CD1c-positive myeloid dendritic cell (primary cell): Measurements from ENCODE around the gene ZNF76.
A peak's percentile ranks its signal among the peaks of the same experiment; 100 is the strongest.

Source experiments
- DNase-seq: peaks from one replicate; pipeline ENCODE4 v3.0.0-alpha.2; 2016; ENCODE audit errors: extremely low spot score

ZNF76 gene

DNA sequence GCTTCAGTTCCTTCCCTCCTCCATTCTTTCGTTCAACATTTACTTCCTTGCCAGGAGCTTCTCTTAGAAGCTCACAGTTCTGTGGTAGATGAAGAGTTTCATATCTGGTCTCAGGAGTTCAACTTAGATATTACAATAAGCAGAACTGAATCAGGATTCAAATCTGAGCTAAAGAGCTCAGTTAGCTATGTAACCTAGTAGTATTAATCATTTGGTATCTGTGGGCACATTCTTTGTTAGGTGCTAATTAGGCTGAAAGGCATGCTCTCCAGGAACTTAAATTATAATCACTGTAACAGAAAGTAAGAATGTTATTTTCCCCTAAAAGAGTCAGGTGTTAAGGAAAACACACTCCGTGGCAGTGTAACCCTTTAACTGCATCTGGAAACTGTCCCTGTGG is 8.4 kb downstream of the ZNF76 start:
- DNase-seq, result no peak

DNA sequence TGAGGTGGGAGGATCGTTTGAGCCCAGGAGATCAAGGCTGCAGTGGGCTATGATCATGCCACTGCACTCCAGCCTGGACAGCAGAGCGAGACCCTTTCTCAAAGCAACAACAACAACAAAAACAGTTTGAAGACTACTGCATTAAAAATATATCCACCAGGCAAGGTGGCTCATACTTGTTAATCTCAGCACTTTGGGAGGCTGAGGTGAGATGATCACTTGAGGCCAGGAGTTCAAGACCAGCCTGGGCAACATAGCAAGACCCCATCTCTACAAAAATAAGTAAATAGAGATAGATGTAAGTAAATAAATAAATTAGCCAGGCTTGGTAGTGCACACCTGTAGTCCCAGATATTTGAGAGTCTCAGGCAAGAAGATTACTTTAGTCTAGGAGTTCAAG is 12.5 kb downstream of the ZNF76 start:
- DNase-seq, result no peak

DNA sequence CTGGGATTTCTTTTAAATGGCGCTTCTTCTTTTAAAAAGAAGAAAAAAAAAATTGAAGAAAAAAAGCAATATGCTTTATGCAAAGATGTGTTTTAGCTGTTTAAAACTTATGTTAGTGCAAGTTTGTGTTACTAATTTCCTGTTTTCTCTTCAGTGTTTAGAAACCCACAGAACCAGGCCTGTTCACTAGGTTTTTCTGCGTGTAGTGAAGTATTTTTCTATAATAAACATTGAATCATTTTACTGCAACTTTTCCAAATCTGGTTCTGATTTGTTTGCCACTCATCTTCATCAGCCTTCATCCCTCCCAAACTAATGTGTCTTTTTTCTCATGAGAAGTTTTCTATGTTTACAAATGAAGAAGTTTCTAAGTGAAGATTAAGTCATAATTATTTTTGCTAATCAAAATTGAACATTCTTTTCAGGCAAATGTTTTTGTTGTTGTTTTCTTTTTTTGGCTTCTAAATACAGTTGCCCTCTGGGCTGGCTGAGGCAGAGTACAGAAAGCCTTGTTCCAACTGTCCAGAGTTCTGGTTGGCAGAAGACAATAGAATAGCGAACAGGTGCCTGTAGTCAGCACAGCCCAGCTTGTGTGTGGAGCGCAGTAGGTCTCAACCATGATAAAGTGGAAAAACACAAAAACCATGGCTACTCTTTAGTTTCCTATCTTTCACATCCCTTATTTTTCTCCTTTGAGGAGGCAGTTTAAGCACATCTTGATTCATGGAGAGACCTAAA is 14.5 kb downstream of the ZNF76 start:
- no peak for DNase-seq

DNA sequence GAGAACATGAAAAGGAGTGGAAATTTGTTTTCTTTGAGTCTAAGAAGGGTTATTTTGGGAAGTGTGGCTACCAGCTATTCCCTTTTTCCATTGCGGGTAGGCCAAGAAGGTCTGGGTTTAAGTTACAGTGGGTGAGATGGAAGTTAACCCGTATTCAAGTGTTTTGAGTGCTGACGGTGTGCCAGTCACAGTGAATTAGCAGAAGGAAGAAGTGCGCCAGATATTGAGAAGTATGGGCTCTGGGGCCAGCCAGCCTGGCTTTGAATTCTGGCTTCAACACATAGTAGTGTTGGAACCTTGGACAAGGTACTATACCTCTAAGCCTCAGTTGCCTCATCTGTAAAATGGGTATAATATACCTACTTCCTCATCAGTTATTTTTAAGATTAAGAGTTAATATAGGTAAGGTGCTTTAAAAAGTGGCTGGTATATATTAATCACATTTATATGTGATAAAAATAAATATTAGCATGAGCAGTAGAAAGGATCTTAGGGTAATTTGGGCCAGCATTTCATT is 16.3 kb downstream of the ZNF76 start:
- DNase-seq, result no peak

DNA sequence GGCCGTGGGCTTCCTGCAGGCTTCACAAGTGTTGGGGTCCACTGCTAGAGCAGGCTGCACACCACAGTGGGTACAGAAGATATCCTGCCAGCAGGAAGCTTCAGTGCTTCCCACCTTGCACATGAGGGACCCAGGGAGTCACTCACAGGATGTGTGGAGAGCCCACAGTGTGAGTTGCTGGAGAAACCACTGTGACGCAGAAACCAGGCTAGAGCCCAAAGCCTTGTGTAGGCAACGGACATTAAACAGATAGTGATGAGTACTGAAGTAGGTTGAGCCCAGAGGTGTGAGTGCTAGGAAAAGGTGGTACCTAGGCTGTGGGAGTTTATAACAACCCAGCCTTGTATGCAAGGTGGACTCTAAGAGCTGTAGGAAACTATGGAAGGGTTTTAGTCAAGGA is 19.2 kb downstream of the ZNF76 start:
- no peak for DNase-seq

DNA sequence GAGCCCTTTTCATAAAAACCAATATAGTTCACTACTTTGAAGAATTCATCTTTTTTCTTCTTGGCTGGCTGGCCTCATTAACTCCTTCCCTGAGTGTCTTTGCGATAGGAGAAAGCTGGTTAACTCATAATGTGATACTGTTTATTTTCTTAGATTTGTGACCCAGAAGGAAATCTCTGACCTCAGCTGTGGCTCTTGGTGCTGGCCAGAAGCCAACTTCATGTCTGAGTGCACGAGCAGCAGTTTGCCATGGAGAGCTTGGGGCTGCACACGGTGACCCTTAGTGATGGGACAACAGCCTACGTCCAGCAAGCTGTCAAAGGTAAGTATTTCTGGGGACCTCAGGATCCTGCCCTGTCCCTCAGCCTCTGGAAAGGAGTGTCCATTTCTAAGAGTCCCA is 21.4 kb downstream of the ZNF76 start:
- DNase-seq, result no peak

DNA sequence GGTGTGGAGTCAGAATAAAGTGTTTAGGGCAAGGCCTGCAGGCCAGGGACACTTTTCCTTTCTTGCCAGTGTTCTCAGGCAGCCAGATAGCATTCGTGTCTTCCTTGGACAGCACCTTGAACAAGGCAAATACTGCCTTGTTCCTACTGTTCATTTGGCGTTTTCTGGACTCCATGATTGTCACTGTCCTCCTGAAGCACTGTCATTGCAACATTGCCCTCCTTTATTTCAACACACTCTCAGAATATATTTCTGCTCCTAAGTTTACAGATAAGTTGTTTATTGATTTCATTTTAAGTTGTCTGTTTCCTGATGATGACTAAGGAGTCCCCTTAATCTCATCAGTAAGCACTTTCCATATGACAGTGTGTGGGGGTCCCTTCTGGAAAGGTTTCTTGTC is 22.9 kb downstream of the ZNF76 start:
- no peak for DNase-seq

DNA sequence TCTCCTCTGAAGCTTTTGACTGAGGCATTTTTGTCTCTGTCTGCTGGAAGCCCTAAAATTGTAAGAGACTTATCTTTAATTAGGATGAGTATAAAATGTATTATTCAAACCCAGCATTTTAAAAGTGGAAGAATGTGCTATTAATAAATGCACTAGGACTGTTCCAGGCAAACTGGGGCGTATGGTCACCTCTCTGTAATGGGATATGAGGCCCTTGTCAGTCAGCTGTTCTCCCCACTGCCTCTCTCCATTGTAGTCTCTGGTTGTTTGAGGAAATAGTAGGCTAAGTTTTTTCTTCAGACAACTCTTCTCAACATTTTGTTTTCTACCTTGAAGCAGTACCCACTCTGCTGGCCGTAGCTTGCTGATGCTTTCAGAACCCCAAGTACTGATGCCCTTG is 23.8 kb downstream of the ZNF76 start:
- no peak for DNase-seq

DNA sequence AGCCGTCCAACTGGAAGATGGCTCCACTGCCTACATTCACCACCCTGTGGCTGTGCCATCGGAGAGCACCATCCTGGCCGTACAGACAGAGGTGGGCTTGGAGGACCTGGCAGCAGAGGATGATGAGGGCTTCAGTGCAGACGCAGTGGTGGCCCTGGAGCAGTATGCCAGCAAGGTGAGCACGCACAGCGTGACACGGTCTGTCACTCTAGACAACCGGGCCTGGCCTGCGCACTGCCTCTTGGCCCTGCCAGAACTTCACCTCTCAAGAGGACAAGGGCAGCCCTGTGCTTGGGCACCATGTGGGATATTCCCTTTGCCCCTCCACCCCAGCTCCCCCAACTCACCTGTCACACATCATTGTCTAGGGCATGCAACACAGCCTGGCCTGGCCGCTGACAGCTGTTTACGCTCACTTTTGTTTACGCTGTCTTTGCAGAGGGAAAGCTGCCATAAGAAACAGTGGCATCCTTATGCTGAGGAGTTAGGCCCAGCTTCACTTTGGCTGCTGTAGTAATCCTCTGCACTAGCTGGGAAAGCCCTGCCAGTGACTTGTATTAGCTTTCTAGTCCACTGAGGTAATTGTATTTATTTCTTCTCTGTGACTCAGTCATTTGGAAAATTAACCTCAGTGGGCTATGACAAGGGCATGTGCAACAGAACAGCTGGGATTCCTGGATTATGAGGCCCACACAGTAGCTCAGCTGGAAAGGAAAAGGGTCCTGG is 28.3 kb downstream of the ZNF76 start:
- DNase-seq, result no peak

DNA sequence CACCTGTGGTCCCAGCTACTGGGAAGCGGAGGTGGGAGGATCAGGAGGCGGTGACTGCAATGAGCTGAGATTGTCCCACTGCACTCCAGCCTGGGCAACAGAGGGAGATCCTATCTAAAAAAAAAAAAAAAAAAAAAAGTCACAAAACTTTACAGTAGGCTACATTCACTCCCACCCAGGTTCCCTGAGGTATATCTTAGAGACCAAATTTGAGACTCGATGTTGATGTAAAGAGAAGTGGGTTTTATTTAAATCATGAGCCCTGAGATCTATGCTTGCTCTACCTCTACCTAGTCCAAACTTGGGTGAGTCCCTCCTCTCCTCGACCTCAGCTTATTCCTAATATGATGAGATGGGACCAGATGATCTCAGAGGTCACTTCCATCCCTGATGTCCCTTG is 29.3 kb downstream of the ZNF76 start:
- no peak for DNase-seq

DNA sequence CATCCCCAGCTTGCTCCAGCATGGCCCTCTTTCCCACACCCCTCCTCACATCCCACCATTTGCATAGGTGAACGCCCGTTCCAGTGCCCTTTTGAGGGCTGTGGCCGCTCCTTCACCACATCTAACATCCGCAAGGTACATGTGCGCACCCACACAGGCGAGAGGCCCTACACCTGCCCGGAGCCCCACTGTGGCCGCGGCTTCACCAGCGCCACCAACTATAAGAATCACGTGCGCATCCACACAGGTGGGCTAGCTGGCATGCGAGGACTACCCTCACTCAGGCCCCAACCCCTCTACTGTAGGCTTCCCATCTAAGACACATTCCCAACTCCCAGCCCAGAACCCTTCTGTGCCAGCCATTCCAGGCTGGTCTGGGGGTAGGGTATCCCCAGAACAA is 32.0 kb downstream of the ZNF76 start:
- no peak for DNase-seq

DNA sequence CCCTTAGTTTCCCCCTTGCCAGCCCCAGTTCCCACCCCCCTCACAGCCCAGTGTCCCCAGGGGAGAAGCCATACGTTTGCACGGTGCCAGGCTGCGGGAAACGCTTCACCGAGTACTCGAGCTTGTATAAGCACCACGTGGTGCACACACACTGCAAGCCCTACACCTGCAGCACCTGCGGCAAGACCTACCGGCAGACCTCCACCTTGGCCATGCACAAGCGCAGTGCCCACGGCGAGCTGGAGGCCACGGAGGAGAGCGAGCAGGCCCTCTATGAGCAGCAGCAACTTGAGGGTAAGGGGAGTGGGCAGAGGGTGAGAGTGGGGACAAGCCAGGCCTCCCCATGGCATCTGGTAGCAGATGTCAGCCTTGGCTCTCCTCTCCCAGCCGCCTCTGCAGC is 33.0 kb downstream of the ZNF76 start:
- no peak for DNase-seq

DNA sequence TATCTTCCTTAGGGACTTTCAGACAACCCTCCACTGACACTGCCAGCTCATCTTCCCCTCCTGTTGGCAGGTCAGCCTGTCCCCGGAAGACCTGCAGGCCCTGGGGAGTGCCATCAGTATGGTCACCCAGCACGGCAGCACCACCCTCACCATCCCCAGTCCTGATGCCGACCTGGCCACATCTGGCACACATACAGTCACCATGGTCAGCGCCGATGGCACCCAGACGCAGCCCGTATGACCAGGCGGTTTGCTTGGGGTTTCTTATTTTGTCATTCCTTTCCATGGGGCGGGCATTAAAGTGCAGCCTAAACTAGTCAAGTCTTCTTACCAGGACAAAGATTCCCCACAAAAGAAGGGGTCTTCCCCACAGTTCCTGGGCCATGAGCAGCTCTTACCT is 34.1 kb downstream of the ZNF76 start:
- DNase-seq, result no peak

DNA sequence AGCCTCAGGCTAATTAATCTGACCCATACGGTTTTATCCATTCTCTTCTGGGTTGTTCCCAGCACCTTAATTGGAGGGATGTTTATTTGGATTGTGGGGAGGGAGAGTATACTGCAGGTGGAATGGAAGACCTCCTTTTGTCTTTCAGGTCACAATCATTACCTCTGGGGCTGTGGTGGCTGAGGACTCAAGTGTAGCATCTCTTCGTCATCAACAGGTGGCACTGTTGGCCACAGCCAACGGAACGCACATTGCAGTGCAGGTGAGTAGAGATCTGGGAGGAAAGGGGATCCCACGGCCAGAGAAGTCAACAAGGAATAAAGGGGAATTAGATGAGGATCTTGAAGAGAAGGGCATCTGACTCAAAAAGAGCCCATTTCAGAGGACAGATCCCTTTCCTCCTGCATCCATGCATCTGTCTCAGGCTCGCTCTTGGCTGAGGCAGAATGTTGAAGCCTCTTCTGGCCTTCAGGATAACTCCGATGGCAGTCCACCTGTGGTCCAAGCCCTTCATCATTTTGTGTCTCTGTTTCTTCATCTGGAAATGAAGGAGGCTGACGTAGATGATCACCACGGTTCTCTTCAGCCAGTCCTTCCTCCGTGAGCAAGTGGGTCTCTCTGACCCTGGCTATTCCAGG is 34.9 kb downstream of the ZNF76 start:
- DNase-seq, result peak; percentile 58

DNA sequence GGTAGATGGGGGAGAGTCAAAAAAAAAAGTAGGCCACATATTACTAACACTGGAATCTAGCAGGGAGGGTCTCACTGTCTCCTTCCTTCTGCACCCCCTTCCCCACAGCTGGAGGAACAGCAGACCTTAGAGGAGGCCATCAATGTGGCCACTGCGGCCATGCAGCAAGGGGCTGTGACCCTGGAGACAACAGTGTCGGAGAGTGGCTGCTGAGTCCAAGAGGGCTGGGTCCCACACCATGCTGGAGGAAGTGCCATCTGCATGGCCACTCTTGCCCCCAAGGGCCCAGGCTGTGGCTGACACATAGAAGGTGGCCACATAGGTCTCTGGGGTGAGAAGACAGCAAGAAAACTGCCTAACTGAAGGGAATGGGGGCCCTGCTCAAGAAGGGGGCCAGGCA is 35.5 kb downstream of the ZNF76 start:
- no peak for DNase-seq

DNA sequence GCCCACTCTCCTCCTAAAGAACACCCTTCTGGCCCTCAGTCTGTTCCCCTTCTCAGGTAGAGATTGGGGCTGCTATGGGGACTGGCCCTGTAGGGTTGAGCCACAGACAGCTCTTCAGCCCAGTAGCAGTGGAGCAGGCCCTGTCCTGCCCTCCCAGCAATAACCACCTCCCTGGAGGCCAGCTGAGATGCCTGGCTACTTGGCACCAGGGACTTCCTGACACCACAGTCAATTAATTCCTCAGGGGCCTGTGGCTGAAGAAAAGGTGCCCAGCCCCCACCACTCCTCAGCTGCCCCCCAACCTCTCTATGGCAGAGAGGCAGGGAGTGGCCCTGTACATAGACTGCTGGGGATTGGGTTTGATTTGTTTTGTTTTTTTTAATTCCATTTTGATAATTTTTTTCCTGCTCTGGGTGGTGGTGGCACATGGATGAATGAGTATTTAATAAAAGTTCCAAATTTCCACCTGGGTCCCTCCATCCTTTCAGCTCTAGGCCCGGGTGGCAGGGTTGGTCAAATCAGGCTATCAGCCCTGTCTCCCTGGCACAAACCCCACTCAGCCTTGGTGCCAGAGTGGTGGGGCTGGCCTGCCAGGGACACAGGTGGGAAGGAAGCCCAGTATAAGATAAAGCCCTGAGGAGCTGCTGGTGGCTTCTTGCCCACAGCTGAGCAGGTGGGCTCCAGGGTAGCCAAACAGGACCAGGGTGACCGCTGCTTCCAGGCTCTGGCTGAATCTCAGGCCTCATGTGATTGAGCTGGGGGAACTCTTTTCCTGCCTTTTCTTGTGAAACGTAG is 36.2 kb downstream of the ZNF76 start:
- DNase-seq, result no peak

DNA sequence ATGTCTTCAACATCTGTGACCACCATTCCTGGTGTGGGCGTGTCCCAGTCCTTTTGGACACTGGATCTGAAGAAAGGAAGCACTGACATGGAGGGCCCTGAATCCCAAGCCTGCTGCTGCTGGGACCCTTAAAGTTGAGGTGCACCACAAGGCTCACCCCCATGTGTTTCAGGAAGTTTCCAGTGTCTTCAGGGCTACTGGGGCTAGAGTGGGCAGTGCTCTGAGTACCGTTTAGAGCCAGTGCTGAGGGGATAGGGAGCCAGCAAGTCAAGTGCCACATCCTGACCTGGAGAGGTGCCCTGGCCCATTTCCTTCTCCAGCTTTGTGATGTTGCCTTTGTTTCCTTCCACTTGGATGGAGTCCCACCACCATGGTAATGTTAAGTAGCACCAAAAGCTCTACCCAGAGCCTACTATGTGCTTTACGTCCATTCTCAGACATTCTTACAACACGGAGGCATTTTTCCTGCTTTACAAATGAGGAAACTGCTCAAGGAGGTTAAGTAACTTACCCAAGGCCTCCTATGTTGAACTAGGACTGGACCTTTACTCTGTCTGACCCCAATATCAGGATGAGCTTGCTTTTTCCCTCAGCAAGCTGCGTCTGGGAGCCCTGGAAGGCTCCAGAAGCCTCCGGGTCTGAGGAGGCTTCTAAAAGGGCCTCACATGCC is 37.5 kb downstream of the ZNF76 start:
- peak; percentile 37 for DNase-seq

DNA sequence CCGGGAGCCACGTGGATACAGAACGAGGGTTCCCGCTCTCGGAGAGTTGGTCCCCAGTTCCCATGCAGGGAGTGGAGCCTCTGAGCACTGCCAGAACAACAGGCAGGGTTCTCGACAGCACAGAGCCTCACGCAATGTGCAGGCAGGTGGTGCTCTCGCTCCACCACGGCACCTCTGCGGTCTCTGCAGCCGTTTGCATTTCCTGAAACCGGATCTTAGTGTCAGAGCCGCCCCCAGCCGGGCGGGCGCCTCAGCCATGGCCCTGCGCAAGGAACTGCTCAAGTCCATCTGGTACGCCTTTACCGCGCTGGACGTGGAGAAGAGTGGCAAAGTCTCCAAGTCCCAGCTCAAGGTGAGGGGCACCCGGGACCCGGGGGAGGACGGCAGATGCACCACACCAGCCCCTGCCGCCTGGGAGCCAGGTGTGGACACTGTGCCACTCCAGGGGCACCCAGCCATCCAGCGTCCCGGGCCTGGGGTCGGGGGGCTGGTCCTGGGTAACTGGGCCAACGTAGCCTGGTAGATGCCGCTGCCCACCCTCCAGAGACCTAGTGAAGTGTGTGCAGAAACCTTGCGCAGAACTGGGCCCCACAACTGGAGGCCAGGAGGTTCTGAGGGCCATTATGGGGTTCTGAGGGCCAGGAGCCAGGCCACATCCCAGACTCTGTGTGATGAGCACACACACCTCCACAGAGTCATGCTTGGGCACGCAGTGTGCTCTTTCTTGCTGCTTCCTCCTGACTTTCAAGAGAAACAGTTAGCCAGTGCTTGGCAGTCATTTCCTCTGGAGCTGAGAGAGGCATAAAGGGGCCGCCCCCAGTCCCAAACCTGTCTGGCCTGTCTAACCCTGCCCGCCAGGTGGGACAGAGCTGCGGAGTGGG is 38.3 kb downstream of the ZNF76 start, which contains the start of gene DEF6:
Gene DEF6, plus strand, starts transcription at position 218 of the 881 bp plus-strand sequence. Its CDS starts 39 bp downstream, at position 257.
- peak; percentile 93 for DNase-seq

DNA sequence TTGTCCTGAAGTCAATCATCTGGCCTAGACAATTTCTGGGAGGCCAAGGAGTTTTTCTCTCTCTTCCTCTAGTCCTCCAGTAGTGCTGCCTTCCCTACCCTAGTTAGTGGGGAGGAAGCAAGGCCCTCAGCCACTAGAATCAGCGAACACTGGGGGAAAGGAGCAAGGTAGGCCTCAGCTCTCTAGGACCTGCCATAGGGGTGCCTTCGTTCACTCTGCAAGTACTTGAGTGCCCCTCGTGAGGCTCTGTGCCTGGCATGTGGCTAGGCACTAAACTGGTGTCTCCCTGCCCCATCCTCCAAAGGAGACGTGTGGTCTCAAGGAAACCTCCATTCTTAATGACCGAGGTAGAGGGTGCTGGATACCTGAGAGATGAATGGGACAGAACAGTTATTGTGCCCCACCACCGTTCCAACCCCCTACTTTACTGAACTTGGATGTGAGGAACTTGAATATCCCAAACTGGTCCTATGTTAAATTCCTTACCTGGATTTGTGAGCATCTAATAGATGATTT is 39.1 kb downstream of the ZNF76 start:
- no peak for DNase-seq

DNA sequence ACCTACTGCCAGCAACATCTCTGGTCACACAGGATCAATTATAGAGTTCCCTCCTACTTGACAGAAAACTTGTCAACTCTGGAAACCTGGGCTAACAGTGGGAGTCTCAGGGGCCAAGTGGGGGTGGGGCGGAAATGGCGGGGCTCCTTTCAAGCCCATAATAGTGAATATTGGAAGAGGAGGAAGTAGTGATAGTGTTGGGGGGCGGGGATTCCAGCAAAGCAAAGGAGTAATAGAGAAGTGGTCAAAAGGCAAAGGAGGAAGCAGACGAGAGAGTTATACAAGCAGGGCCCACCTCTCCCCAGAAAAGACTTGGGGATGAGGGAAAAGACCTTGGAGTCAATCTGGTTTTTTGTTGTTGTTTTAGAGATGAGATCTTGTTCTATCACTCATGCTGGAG is 40.1 kb downstream of the ZNF76 start:
- DNase-seq, result peak; percentile 74
